Small intestine (tissue), 7 donors: ENCODE results near the gene POC1A. TPM values are rescaled to one million over a fixed set of nuclear protein-coding genes. Genes with fewer than 3 reads are reported as not detected.

Source experiments
- DNase-seq, 2 donors: peaks; one replicate each; pipeline versions ENCODE4 v3.0.0 to v3.0.0-alpha.2; 2013
- FAIRE-seq: peaks from 2 replicates; lab custom pipeline; 2012; peaks lifted over from hg19 to GRCh38; lab: Jason Lieb, UNC
- H3K27ac ChIP-seq, 3 donors: one replicate each; pipeline ENCODE4 v1.5.1; 2013; ENCODE audit warnings: low read length in 2 of 3, mild to moderate bottlenecking in 2 of 3, control low read depth in 1 of 3, inconsistent platforms in 1 of 3, low read depth in 1 of 3, moderate library complexity in 1 of 3
- H3K27me3 ChIP-seq, 3 donors: one replicate each; pipeline ENCODE4 v1.6.1; 2013; ENCODE audit warnings: low read length in 3 of 3, inconsistent platforms in 1 of 3; ENCODE audit not compliant: control insufficient read depth in 3 of 3, insufficient read depth in 3 of 3
- H3K36me3 ChIP-seq, 3 donors: one replicate each; pipeline ENCODE4 v1.6.1; 2013; ENCODE audit warnings: low read length in 3 of 3, inconsistent platforms in 1 of 3, low read depth in 1 of 3, mild to moderate bottlenecking in 1 of 3, moderate library complexity in 1 of 3; ENCODE audit not compliant: control insufficient read depth in 3 of 3, insufficient read depth in 2 of 3
- H3K4me1 ChIP-seq, 3 donors: one replicate each; pipeline ENCODE4 v1.6.1; 2013; ENCODE audit warnings: low read length in 2 of 3, inconsistent platforms in 1 of 3, low read depth in 1 of 3, mild to moderate bottlenecking in 1 of 3, moderate library complexity in 1 of 3; ENCODE audit not compliant: control insufficient read depth in 3 of 3, insufficient read depth in 2 of 3
- H3K4me3 ChIP-seq, 3 donors: one replicate each; pipeline ENCODE4 v1.5.1; 2013; ENCODE audit warnings: low read length in 3 of 3, control low read depth in 1 of 3, inconsistent platforms in 1 of 3, low read depth in 1 of 3, mild to moderate bottlenecking in 1 of 3, moderate library complexity in 1 of 3
- H3K9me3 ChIP-seq, 2 donors: one replicate each; pipeline ENCODE4 v1.6.1; 2013; ENCODE audit warnings: low read depth in 1 of 2, low read length in 1 of 2; ENCODE audit not compliant: control insufficient read depth in 2 of 2, insufficient read depth in 1 of 2
- WGBS, 3 donors: extraction: QIAGEN DNeasy Blood & Tissue Kit; methylation state at CpG; one replicate each; pipeline ENCODE4 v1.1.7; 2013; 5-methylcytosine and 5-hydroxymethylcytosine counted together
- polyA plus RNA-seq, 4 donors: library from polyadenylated mRNA; stranded (reverse) in 3 of 4; unstranded in 1 of 4; fragments of 200-250 nt in 3 of 4; fragments of 120-200 nt in 1 of 4; gene quantifications; one replicate each; pipeline versions ENCODE4 v1.2.1 to v1.2.3, GENCODE V29; 2013
- donor health status: healthy with polysubstance abuse.
- donor health status: control.
- donor health status: control.
- donor health status: Bipolar disorder and iron deficiency.
- donor health status: healthy.

POC1A gene
- polyA plus RNA-seq, 4 donors, result 2.7 to 19.4 (median 4.8) TPM

- H3K9me3 ChIP-seq, result peaks cover 0 to 6% of the 10 kb centered on the region in 2 donors
- FAIRE-seq (no peak), DNase-seq (no peak)
- H3K27me3 ChIP-seq, result no peaks in the 10 kb centered on the region
- H3K27ac ChIP-seq, result no peak overlapping the region
- H3K4me3 ChIP-seq, result no peak overlapping the region
- peaks cover 0 to 47% (median 2%) of the 10 kb centered on the region in 3 donors for H3K36me3 ChIP-seq
- WGBS, 3 donors, result 94 to 95% (median 94%) methylated on average over 8 of the region's 8 CpGs
- no peaks in the 10 kb centered on the region for H3K4me1 ChIP-seq
Observed at GRCh38 chr3:52095990-52096775, 58.0 kb downstream of the POC1A start.

GRCh38 chr3:52094571-52095485 is 59.4 kb downstream of the POC1A start:
- no peak for FAIRE-seq
- 95 to 97% (median 96%) methylated on average over 11 of the region's 11 CpGs for WGBS, 3 donors
- DNase-seq, result no peak
- H3K27ac ChIP-seq, result no peak overlapping the region
- H3K36me3 ChIP-seq, result peaks cover 0 to 47% (median 2%) of the 10 kb centered on the region in 3 donors
- no peaks in the 10 kb centered on the region for H3K27me3 ChIP-seq
- peaks cover 0 to 13% (median 0%) of the 10 kb centered on the region in 3 donors for H3K4me1 ChIP-seq
- H3K9me3 ChIP-seq, result no peaks in the 10 kb centered on the region
- no peak overlapping the region for H3K4me3 ChIP-seq

- no peak for FAIRE-seq
- 92 to 95% (median 94%) methylated on average over 7 of the region's 7 CpGs for WGBS, 3 donors
Observed at GRCh38 chr3:52093756-52094545, 60.3 kb downstream of the POC1A start.

GRCh38 chr3:52092891-52093290 is 61.3 kb downstream of the POC1A start:
- FAIRE-seq (no peak), DNase-seq (no peak)
- Histone ChIP-seq H3K4me1 (peaks cover 0 to 32% (median 0%) of the 10 kb centered on the region in 3 donors), H3K4me3 (no peak overlapping the region), H3K9me3 (no peaks in the 10 kb centered on the region), H3K36me3 (peaks cover 0 to 49% (median 2%) of the 10 kb centered on the region in 3 donors), H3K27ac (no peak overlapping the region), H3K27me3 (no peaks in the 10 kb centered on the region)
- WGBS, 3 donors, result 91 to 98% (median 96%) methylated on average over 7 of the region's 7 CpGs

More at GRCh38 chr3:52093756-52094545, 60.3 kb downstream of the POC1A start:
- peaks cover 0 to 22% (median 0%) of the 10 kb centered on the region in 3 donors for H3K4me1 ChIP-seq
- no peak overlapping the region for H3K27ac ChIP-seq
- H3K27me3 ChIP-seq, result no peaks in the 10 kb centered on the region
- no peaks in the 10 kb centered on the region for H3K9me3 ChIP-seq
- H3K4me3 ChIP-seq, result no peak overlapping the region
- DNase-seq, result no peak
- H3K36me3 ChIP-seq, result peaks cover 0 to 47% (median 2%) of the 10 kb centered on the region in 3 donors

GRCh38 chr3:52092271-52092660 is 62.0 kb downstream of the POC1A start:
- Histone ChIP-seq H3K4me3 (no peak overlapping the region), H3K4me1 (peaks cover 0 to 38% (median 0%) of the 10 kb centered on the region in 3 donors), H3K36me3 (peaks cover 0 to 44% (median 0%) of the 10 kb centered on the region in 3 donors), H3K27me3 (no peaks in the 10 kb centered on the region), H3K9me3 (no peaks in the 10 kb centered on the region), H3K27ac (no peak overlapping the region)
- DNase-seq (no peak), FAIRE-seq (no peak)
- 27 to 60% (median 58%) methylated on average over 1 of the region's 1 CpG for WGBS, 3 donors

GRCh38 chr3:52091586-52092270 is 62.5 kb downstream of the POC1A start:
- 87 to 95% (median 94%) methylated on average over 5 of the region's 5 CpGs for WGBS, 3 donors
- H3K4me1 ChIP-seq, result peaks cover 0 to 42% (median 0%) of the 10 kb centered on the region in 3 donors
- no peaks in the 10 kb centered on the region for H3K27me3 ChIP-seq
- H3K36me3 ChIP-seq, result peaks cover 0 to 38% (median 0%) of the 10 kb centered on the region in 3 donors
- H3K4me3 ChIP-seq, result no peak overlapping the region
- FAIRE-seq (no peak), DNase-seq (no peak)
- no peaks in the 10 kb centered on the region for H3K9me3 ChIP-seq
- no peak overlapping the region for H3K27ac ChIP-seq

GRCh38 chr3:52090933-52091468 is 63.2 kb downstream of the POC1A start:
- Histone ChIP-seq H3K27ac (peak overlapping the region in 1 of 3 donors; percentile 37), H3K36me3 (peaks cover 0 to 35% (median 0%) of the 10 kb centered on the region in 3 donors), H3K9me3 (no peaks in the 10 kb centered on the region), H3K4me1 (peaks cover 0 to 43% (median 0%) of the 10 kb centered on the region in 3 donors), H3K27me3 (no peaks in the 10 kb centered on the region), H3K4me3 (no peak overlapping the region)
- DNase-seq (no peak), FAIRE-seq (no peak)
- 83 to 97% (median 93%) methylated on average over 8 of the region's 8 CpGs for WGBS, 3 donors
